ENCODE data around the gene GRID1.

Gene GRID1

DNA sequence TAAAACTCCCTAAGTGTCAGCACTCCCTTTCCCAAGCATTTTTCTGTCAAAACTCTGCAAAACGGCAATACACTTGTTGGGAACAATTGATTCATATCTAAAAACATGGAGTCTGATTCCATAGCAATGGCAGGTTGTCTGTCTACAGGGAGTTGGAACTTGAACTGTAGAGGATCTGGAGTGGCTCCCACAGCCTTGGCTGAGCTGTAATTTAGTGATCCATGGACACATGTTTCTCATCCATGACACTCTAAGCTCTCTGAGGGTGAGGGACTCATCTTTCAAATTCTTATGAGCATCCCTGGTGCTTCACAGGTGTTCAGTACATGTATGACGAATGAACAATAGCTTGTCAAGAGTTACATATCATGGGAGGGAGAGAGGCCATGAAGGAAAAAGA lies 466.1 kb downstream of the GRID1 start:
- no peak for DNase-seq

DNA sequence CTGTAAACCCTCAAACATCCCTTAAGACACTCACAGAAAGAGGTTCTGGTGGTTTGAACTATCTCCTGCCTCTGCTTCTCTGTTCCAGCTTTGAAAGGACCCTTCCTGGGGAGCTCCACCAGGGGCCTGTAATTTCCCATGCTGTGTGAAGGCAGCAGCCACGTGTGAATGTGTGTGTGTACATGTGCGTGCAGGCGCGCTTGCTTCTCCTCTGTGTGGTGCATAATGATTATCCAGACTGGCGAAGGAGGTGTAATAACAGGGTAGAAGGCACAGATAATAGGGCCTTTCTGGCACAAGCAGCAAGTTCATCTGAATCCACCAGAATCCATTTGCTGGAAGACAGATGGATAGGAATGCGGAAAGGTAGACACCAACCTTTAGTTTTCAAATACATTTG lies 466.5 kb downstream of the GRID1 start:
- no peak for DNase-seq

DNA sequence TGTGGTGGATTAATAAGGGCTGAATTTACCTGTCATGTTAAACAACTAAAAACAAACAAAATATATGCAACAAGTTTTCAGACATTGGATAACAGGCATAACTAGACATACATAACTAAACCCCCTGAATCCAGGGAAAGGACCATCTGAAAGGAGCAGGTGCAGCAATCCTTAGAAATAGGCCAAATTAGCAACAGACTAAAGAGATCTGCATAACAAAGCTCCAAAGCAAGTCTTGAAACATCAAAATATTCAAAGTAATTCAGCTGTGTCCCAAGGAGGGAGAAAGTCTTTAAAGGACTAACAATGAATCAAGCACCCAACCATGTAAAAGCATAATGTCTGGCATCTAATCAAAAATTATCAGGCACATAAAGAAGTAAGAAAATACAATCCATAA lies 475.1 kb downstream of the GRID1 start:
- DNase-seq, result no peak

DNA sequence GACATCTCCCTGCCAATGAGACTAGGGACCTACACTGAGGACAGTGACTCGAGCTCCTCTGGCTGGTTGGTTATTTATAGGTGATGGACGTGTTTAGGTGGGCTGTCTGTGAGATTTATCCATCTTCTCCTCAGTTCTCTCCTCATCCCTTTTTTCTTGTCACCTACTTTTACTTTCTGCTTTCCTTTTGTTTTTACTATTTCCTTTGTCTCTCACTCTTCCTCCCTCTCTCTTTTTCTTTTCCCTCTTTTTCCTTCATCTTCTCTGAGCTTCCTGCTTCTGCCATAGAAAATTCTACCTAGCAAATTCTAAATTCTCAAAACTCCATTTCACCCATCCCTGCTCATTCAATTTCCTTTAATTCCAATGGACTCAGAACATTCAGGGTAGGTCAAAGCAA lies 478.0 kb downstream of the GRID1 start:
- DNase-seq, result no peak

DNA sequence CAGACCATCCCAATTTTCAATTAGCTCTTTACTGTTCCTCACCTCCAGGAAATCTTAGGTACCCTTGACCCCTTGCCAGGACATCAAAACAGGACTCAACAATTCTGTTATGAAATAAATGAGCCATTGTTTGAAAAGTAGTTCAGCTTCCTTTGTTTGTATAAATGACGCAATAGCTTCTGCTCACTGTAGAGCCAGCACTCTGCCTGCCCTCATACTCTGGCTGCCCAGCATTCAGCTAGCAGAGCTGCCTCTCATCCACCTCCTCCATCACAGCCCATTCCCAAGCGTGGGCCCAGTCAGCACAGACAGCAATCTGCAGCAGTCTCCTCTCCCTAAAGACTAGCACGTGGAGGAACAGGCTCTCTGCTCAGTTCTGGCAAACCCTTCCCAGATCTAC lies 478.6 kb downstream of the GRID1 start:
- DNase-seq, result no peak

DNA sequence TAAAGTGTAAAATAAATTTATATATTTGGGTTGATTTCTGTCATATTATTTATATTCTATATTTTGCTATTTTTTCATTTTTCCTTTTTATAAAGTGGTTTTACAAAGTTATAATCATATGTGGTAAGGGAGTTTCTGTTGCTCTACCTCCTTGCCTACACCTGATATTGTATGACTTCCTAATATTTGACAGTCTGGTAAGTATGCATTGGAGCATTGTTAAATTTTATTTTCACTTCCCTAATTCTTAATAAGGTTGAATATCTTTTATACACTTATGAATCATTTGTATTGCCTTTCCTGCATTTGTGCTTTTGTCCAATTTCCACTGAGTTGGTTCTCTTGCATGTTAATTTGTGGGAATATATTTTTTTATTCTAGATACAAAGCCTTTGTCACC lies 492.4 kb downstream of the GRID1 start:
- DNase-seq, result no peak

DNA sequence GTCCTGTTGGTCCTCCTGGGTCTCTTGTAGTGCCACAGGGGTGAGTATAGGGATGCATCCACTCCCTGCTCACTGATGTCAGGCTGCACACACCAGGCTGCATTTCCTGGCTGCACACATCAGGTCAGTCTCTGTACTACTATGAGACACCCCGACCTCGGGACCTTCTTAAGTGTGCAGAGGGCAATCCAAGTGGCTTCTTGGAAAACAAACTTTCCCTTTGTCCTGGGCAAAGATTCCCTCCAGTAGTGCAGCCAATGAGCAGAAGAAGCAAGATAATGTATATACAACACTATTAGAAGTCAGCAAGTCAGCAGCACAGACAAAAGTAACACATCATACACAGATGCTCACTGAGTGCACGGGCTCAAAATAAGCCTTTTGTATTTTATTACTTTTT lies 493.5 kb downstream of the GRID1 start:
- no peak for DNase-seq

DNA sequence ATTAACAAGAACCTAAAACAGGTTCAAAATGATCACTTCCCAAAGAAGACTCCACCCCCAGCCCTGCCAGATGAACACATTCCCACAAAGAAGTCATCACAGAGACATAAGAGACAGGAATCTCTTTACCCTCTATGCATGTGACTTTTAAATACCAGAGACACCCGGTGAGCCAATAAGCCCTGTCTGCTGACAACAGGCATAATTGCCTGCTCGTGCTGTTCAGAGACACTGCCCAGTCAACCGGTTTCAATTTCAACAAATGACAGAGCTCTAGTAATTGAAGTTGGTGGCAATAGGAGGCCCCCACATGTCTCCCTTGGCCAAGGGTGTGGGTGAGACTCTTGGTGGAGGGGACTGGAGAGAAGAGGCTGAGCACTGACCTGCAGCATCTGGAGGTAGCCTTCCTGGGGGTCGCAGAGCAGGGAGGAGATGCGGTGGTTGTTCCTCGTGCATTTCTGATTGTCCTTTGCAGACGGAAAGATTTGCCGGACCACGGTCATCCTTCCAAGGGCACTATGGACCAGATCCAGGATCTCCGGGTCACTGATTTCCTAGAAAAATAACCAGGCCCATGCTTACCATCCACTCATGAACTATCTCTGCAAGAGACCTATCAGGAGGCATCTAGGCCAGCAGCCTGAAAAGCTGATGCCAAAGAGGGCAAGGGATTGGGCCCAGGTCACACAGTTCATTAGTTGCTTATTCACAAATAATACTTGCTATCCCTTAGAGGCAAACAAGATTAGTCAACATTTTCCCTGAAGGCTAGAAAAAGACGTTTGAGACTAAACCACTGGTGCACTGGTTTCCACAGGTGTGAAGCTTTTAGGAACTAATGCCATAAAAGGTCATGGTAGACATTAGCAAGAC lies 497.7 kb downstream of the GRID1 start:
- no peak for DNase-seq

DNA sequence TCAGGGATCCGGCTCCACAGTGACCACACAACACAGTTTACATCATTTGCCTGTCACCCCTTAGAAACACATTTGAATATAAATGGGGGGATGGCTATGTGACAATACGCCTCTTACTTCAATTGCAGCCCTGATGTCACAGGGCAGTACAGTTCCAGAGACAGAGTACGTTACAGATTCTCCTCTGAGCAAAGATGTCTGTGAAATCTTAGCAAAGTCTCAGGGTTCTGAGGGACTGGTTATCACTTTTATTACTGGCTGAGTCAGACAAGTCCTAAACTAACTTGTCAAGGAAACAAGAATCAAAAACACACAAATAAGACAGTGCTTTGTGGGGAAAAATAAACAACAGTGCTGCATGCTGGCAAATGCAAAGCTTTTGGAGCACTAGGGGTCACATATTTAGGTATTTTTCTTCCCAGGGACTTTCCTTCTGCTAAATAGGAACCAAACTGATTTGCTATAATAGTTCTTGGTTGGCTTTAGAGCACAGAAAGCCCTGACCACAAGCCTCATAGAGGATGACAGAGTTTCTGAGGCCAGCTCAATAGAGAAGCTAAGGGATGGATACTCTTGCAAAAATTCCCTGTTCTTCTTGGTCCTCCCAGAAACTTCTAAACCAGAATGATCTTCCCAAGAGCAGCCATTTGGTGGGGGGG lies 501.6 kb downstream of the GRID1 start:
- DNase-seq, result no peak

DNA sequence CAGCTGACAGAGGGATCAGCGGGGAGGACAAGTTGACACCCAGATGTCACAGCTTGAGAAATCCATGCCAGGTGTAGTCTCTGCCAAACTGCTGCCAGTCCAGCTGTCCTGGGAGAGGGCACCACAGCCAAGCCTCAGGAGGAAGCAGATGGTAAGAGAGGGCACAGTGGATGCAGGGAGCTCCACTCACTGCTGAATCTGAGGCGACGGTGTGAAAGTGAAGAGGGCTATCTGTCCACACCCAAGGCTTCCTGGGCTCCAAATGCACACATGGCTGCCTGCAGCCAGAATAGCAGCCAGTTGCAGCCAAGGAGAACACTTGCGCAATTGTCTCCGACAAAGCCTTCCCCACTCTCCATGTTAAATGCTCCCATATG lies 502.4 kb downstream of the GRID1 start:
- no peak for DNase-seq

DNA sequence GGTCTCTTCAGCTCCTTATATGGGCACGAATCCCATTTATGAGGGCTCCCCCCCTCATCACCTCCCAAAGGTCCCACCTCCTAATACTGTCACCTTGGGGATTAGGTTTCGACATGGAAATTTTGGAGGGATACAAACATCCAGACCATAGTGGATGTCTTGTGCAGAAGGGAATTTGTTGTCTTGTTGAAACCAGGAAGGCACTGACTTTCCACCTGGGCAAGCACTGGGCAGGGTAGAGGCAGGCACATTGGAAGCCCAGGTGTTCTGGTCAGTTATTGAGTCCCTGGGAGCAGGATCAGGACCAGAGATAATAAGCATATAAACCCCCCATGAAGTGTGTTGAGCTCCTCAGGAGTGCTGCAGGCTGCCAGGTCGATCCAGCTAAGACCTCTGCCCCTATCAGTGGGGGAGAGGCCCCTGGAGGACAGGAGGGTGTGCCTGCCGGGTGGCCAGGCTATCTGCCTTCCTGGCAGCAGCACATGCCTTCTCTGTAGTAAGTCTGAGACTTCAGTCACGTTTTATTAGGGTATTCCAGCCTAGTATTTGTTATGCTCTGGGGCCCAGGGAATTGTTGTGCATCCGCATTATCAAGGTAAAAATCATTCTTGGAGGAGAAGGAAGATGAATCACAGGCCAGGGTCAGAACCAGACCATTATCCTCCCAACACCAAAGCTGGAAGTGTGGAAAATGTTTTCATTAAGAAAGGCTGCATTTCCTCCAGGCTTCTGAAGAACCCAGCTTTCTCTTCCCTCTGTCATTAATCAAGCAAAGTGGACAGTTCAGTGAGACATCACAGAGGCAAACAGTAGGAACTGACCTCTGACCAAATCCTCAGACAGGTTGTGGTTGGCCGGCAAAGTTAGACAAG lies 503.1 kb downstream of the GRID1 start:
- no peak for DNase-seq

DNA sequence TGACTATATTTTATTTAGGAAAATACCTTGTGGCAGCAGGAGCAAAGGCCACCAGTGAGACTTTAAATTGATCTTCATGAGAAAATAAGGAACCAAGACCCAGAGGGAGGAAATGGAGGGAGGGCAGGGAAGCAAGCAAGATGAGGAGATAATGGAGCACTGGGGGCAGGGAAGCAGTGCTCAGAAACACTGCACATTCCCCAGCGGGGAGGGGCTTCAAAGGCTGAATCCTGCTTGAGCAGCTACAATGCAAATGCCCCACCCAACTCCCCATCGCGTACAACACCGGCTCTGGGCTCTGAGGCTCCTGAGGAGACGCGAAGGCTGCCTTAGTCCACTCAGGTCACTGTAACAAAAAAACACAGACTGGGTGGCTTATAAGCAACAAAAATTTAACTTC lies 503.8 kb downstream of the GRID1 start:
- DNase-seq, result no peak

DNA sequence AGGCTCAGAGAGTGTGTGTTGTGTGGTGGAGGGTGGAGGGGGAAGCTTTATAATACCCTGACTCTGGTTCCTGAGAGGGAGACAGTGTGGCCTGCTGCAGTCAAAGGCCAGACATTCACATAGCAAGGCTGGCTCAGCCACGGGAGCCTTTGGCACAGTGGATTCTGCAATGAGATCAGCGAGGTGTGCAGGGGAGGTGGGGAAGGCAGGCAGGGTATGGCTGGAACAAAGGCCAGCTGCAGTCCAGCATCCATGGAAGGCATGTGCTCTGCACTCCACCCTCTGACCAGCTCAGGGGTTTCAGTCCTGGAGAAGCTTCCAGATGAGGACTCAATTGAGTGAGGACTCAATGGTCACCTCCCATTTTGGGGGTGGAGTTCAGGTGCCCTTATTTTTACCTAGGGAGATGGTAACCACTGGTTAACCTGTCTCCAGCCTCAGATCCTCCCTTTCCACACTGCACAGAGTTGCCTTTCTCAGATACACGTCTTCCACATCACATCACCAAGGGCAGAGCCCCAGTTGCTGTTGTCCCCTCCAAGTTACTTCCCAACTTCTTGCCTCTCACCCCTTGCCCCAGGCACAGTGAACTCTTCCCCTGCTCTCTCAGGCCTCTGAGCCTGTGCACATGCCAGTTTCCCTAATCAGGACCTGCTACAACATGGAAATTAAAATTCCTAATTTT lies 504.9 kb downstream of the GRID1 start:
- DNase-seq, result no peak

DNA sequence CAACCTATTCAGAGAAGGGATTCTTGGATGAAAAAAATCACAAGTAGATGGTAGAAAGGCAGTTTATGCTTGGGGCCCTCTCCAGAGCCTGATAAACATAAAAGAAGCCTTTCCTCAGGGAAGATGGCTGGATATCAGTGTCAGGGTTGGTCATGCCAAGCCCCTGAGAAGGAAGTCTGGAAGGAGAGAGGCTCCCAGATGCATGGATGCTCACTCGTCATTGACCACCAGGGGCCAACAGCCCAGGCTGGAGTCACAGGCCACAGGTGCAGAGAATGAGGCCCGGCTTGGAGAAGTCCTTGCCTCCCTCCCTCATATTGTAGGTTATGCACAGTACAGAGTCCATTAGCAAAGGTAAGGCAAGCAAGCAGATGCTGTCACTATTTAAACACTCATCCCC lies 506.7 kb downstream of the GRID1 start:
- DNase-seq, result no peak

DNA sequence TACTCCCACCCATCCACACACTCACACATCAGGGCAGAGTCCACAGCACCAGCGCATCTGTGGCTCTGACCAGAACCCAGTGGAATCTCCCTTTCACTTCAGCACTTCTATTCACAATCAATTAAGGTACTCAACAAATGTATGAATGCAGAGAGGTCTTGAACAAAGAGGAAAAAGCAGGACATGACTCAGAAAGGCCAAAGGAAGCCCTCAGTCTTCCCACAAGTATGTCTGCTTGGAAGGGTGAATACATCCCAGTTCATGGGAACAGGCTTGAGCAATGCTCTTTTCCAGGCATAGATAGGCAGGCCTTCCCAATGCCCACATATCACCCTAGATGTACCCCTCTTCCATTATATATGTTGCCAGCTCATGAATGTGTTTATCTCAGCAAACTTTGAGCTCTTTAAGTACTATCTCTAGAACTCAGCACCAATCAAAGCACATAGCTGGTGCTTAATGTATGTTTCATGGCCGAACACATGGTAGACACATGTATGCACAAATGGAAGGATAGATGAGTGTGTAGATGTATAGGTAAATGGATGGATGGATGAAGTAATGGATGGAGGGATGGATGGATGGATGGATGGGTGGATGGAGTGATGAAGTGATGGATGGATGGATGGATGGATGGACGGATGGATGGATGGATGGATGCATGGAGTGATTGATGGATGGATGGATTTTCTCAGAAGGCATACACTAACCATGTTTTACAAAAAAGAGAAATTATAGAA lies 507.6 kb downstream of the GRID1 start:
- DNase-seq, result no peak

DNA sequence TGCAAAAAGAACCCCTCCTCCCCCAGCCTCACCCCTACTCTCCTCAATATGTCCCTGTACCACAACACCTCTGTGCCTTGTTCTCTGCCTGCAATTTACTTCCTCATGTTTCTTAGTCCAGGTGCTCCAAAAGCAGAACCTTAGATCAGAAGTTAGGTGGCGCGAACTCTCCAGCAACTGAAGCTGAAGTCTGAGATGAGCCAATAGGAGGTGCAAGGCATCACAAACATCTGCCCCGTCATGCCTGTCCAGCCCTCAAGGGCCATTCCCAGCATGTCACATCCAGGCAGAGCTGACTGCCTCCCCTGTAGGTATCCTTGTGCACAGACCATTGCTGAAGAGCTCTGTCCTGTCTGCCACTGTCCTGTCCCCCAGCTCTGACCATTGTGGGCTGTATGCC lies 508.8 kb downstream of the GRID1 start:
- DNase-seq, result no peak

DNA sequence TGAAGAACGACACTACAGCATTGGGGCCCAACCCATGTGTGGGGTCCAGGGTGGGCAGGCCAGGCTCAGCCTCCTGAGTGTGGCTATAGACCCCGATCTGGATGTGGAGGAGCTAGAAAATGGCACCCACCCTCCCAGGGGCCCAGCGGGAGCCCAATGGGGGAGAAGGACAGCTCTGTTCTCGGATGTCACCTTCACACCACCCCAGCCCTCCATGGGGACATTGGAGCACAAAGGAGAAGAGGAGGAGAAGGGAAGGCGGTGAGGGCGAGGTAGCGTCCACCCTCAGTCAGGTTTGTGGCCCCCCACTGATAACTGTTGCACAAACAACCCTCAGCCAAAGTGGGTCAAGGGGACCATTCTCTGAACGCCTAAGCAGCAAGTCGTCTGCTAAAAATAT lies 509.3 kb downstream of the GRID1 start:
- no peak for DNase-seq

DNA sequence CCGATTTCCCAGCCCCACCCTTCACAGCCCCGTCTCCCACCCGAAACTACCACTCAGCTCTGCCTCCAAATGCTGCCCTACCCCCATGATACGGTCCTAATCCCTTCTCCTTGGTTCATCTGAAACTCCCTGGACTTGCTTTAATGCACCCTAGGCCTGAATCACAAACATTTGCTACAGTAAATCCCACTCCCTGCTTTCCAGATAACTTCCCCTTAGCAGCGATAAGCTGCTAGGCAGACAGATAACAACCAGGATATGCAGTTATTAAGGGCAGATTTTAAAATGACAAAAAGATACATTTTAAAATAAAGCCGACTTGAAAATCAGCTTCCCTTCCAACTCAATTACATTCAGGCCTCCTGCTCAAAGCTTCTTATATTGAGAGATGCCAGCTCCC lies 514.7 kb downstream of the GRID1 start:
- no peak for DNase-seq

DNA sequence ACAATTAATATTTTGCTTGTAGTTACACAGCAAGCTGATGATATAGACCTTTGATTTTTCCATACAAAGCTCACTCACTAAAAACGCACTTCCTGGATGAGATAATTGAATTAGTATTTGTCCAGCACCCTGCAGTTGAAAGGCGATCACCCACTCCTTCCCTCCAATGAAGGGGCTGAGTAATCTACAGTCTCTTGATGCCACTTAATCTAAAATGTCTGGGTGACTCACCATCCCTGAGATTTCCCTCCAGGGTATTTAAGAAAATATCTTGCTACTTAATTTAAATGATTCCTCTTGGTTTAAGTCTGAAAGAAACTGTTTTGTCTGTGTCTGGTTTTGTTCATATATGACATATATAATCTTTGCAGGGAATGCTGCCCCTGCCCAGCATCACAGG lies 515.3 kb downstream of the GRID1 start:
- no peak for DNase-seq

DNA sequence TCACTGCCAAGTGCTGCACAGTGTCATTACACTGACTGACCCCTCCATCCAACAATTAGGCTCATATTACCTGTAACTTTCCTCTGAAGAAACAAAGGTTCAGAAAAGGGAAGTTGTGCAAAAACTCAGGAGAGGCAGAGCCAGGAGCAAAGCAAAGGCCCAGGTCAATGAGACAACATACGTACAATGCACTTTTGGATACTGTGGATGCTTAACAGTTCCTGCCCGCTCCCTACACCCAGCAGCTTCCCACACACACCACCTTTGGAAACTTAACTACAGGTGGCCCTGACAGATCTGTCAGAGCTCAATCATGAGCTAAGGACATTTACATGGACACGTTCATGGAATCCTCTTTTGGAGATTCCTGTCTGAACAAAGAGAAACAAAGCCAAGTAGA lies 515.9 kb downstream of the GRID1 start:
- no peak for DNase-seq

DNA sequence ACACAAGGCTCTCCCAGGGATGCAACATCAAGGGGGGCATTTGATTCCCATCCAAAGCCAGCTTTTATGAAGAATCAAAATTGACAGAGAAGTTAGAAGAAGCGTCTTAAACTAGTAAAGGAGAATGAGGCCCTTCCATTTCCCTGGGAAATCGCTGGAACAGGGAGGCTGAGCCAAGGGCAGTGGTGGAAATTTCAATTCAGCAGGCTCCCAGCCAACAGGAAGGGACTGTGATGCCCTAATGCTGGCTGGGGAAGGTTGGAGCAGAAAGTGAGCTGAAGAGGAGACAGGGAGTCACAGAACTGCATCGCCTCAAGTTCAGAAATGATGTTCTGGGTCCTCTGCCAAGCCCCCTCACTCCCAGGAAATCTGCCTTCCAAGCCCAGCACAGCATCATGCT lies 517.3 kb downstream of the GRID1 start:
- no peak for DNase-seq

DNA sequence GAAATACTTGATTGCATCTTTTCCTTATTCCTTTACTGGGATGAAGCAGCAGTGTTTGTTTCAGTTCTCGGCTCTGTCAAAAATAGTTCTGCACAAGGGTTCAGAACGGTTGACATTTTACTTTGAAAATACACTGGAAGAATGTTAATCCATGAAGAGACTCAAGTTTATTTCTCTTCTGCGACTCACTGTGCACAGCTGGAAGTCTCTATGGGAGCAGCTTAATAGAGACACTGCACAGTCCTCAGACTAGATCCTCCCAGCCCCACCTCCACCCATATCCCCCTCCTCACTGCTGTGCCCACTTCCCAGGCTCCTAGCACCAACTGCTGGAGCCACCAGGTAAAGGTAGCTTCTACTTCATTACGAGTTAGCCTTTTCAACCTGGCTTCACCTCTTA lies 517.8 kb downstream of the GRID1 start:
- no peak for DNase-seq
